GM21825 (cell line): ENCODE data around the gene MACROD1.

Experiments
- ATAC-seq: cut with Tn5 transposase; IDR thresholded peaks from one replicate; pipeline ENCODE4 v1.9.1; 2021; ENCODE audit warnings: mild to moderate bottlenecking, moderate library complexity; ENCODE audit not compliant: unreplicated experiment

Gene MACROD1

DNA sequence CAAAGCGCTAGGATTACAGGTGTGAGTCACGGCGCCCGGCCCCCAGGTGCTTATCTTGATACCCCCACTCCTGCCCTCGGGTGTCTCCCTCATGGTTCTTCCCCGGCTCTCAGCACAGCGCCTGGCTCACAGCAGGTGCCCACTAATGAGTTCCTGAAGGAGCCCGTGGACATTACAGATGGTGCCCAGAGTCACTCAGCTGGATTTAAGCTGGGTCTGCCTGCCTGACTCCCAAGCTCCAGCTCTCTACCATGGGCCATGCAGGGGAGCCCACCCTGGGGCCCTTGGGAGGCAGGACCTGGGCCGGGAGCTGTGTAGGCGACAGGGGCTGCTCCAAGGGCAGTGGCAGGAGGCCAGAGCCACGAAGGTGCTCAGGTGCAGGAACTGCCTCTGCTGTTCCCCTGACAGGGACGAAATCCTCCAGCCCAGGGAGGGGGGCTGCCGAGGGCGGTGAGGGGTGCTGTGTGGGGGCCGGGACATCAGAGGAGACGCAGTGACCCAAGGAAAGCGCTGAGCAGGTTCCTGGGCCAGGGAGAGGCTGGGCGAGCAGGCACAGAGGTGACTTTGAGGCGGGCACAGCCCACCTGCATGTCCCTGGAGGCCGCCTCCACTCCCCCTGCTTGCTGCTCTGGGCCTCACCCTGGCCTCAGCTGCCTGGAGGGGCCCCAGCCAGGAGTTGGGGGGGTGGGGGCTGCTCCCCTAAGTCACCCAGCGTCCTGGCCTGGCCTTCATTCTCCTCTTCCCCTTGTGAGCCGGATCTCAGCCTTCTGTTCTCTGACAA, 144.7 kb downstream of the MACROD1 start:
- ATAC-seq, result no peak

DNA sequence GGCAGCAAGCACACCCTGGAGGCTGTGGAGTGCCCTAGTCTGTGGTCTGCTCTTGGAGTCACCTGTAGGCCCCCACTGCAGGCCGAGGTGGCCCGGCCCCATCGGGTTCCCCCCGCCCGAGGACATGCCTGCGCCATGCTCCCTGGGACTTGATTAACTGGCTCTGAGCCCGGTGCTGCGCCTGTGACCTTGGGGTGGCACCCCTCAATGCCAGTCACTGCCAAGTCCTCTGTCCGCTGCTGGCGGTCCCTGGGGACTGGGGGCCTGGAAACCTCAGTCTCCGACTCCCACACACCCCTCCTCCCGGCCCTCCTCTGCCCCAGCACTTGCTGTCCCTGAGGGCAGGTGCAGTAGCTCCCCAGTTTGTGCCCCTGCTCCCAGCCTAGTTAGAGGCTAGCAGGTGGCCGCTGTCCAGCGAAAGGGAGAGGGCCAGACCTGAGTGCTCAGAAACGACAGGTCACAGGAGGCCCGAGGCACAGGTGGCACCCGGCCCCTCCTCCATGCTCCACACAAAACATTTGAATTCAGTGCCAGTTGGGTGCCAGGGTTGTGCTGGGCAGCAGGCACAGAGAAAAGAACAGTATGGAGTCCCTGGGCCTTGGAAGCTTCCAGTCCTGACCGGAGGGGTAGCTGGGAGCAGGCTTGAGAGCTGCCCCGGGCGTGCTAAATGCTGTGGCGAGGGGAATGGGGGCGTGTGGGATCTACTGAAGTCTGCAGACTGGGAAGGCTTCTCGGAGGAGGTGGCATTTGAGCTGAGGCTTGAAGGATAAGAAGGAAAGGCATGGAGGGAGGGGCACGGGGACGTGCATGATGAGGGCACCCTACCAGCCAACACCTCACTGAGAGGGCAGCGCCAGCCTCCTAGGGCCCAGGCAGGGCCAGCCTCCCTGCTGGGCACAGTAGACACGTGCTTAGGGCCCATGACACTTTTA, 146.5 kb downstream of the MACROD1 start:
- ATAC-seq, result no peak

DNA sequence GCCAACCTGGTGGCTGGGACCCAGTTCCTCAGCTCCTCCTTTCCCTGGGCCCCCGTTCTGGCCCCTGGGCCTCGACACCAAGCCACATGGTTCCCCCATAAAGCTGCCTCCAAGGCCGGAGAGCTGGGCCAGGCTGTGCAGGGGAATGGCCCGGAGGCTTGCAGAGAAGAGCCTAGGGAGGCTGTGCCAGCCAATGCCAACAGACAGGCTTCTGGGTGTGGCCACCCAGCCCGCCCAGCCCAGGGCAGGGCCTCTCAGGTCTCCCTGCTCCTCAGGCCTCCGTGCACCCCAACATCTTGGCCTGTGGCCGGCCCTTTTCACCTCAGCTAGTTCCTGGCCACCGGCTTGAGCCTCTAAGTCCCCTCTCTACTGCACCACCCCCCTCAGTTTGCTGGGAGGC, 147.6 kb downstream of the MACROD1 start:
- no peak for ATAC-seq

DNA sequence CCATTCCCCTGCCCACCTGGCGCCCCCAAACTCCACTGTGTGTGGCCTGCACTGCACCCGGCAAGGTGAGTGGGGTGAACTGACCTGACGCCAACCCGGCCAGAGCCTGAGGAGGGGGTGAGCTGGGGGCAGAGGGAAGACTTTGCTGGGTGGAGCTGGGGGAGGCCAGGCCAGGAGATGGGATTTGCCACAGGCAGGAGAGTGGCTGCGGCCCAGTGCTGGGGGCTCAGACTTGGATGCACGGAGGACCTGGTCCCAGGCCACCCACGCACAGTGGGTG, 148.0 kb downstream of the MACROD1 start:
- ATAC-seq, result no peak

DNA sequence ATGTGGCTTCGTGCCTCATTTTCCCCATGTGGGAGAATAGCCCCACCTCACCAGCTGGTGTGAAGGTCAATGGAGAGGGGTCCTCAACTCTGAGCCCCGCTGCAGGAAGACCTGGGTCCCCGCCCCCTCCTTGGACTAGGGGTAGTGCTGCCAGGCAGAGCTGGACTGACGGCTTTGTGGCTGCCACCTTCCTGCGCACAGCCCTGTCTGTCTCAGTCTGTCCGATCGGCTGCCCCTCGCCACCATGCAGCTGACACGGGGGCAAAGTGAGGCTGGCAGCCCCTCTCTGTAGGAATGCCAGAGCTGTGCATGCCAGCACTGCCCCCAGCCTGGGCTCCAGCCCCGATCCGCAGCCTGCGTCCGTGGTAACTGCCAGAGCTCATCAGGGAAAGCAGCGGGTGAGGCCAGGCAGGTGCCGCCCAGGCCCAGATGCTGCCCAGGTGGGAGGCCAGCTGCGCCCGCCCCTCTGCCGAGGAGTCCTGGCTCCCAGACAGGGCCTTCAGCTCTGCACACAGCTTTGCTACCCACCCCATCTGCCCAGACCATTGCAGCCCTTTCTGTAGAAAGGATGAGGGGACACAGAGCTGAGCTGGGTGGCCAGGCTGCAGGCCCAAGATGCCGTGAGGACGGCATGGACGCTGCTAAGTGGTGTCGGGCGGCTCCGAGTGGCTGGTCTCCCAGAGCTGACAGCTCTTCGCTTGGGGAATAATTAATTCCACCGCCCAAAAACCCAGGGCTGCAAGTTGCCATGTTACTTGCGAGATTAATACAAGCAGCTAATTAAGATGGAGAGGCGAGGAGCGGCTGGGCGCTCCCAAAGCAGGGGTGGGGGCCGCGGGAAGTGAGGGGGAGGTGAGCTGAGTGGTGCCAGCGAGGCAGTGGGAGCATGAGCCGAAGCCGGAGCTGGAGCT, 149.7 kb downstream of the MACROD1 start:
- no peak for ATAC-seq

DNA sequence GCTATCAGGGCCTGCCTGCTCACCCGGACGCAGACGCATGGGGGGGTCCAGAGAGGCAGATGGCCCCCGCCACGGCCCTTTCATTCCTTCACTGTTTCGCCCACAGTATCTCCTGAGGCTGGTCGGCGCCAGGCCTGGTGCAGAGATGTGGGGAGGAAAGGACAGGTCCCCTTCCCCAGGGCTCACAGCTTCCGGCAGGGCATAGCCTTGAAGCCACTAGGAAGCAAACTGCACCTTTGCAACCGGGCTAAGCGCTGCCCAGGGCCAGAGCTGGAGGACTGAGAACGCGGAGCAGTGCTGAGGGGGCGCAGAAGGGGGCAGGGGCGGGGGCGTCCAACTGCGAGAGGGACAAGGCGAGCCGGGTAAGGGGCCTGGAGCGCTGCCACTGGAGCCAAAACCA, 150.4 kb downstream of the MACROD1 start:
- no peak for ATAC-seq

DNA sequence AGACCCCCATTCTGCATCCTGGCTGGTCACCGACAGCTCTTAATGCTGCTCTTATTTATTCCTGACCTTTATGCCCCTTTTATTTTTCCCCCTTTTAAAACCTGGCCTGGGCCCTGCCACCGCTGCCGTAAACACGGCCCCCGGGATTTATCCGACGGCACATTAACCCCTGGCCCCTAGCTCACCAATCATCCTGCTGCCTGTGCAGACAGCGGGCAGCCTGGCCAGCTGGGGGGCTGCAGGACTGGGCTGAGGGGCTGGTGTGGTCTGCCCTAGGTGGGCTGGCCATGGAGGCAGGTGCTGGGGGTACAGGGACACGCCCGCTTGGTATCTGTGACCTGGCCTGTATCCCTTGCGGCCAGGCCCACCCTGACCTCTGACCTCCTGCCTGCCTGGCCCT, 151.6 kb downstream of the MACROD1 start:
- no peak for ATAC-seq

DNA sequence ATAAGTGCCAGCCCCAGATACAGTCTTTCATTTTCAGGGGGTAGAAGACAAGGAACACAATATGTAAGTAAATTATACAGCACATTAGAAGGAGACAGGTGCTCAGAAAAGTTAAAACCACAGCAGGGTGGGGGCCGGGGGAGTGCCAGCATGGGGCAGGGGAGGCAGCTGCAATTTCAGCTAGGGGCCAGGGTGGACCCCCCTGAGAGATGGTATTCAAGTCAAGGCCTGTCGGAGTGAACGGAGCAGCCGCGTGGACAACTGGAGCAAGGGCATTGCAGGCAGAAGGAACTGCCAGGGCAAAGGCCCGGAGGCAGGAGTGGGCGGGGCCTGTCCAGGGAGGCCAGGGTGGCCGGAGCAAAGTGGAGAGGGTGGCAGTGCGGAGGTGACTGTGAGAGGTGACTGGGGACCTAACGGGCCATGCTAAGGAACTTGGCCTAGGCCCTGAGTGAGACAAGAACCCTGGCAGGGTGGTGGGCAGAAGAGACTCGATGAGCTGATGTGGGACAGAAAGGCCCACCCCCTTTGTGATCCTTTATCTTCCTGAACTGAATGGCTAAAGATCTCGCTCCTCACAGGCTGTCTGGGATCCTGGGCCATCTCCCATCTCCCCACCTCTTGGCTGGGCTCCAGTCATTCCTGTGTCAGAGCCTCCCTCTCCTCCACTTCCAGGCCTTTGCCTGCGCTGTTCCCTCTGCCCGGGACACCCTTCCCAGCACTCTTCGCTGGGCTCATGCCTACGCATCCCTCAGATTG, 152.6 kb downstream of the MACROD1 start:
- ATAC-seq, result no peak

DNA sequence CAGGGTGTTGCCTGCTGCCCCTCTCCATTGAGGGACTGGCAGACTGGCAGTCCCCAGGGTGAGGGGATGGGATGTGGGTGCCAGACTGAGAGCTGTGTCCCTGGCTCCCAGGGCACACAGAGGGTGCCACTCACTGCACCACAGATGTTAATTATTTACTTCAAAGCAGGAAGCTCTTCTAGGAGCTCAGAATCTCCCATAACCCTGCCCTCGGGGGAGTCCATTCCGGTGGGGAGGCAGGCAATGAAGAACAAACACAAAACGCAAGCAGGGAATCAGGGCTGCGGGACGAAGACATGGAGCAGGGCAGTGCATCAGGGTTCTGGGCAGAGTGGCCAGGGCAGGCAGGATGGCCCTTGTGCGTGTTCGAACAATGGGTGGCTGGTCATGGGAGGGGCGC, 154.5 kb downstream of the MACROD1 start:
- ATAC-seq, result no peak

DNA sequence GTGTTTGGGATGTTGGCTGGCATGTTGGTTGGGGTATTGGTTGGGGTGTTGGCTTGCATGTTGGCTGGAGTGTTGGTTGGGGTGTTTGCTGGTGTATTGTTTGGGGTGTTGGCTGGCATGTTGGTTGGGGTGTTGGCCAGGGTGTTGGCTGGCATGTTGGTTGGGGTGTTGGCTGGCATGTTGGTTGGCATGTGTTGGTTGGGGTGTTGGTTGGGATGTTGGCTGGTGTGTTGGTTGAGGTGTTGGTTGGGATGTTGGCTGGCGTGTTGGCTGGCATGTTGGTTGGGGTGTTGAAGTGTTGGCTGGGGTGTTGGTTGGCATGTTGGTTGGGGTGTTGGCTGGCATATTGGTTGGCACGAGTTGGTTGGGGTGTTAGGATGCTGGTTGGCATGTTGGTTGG, 155.1 kb downstream of the MACROD1 start:
- ATAC-seq, result no peak

DNA sequence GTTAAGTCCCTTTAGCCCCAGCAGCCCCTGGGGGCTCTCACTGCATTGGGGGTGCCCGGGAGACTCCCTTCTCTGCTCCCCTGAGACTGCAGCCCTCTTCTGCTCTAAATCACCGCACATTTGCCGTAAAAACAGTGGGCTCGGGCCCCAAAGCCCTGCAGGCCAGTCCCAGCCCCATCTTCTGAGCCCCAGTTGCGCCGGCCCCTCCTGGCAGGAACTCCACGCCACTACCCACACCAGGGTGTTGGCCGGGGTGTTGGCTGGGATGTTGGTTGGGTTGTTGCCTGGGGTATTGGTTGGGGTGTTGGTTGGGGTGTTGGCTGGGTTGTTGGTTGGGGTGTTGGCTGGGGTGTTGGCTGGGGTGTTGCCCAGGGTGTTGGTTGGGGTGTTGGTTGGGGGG, 156.2 kb downstream of the MACROD1 start:
- ATAC-seq, result no peak

DNA sequence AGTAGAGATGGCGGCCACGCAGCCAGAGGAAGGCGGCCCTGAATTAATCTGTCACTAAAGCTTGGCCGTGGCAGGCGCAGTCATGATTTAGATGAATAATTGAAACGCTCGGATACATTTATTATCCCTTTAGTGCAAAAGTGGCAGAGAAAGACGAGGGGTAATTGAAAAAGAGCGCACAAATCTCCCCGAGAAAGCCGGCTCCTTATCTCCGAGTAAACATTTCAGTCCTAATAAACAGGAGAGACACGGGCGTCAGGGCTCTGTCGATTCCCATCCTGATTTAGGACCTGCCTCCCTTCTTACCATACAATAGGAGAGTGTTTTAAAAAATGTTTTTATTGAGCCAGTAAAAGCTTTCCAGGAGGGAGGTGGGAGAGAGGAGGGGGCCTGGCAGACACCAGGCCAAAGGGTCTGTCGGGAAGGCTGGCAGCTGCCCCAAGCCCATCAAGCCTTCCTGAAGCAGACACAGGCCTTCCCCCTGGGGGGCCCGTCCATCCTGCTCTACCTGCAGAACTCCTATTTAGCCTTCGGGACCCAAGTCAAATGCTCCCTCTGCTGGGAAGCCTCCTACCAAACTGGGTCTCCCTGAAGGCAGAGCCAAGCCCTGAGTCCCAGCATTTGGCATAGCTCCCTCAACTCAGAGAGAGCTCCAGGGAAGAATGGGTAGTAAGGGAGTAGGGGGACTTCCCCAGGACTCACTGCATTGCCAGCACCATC, 156.8 kb downstream of the MACROD1 start:
- no peak for ATAC-seq

DNA sequence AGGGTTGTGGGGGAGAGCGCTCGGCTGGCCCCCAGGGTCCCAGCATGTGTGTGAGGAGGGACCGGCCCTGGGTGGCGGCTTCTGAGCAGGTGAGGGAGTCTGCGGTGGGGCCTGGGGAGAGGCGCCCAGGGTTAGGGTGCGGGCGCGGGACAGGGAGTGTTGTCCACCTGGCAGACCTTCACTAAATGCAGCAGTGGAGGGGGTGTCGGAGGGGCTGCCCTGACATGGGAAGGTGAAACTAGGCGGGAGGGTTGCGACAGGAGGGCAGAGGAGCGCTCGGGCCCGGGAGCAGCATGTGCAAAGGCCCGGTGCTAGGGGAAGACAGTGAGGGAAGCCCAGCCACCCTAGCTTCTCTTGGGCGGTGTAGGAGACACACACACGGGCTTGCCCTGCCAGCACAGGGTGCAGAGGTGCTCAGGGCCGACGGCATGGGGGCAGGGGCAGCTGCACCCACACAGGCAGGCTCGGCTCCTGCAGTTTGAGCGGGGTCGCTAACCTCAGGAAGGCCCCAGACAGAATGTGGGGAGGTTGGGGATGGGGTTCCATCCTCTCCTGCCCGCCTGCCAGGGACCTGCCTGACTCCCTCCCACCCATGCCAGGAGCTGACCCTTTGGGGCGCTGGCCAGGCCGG, 157.5 kb downstream of the MACROD1 start:
- ATAC-seq, result no peak

DNA sequence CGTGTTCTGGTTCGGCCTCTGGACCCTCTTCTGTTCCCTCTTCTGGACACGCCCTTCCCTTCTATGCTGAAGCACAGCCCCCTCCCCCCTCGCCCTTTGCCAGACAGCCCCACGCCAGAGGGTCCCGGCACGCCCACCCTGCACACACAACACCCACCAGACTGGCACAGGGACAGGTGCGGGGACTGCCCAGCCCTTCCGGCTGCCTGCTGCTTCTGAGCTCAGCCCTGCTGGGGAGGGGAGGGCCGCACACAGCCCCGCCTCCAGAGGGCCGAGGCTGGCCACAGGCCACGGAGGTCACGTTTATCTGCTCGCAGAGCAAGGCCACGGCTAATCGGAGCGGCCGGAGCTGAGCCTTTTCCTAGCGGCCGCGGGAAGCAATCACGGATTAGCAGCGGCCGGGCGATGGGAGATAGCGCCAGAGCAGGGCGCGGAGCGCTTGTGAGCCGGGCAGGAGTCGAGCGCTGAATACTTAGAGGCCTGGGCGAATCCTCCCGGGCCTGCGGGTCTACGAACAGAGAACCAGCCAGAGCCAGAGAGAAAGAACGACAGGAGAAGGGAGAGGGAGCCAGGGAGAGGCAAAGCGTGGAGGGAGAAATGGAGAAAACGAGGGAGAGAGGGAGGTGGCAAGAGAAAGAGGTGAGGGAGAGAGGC, 158.2 kb downstream of the MACROD1 start:
- ATAC-seq, result no peak

DNA sequence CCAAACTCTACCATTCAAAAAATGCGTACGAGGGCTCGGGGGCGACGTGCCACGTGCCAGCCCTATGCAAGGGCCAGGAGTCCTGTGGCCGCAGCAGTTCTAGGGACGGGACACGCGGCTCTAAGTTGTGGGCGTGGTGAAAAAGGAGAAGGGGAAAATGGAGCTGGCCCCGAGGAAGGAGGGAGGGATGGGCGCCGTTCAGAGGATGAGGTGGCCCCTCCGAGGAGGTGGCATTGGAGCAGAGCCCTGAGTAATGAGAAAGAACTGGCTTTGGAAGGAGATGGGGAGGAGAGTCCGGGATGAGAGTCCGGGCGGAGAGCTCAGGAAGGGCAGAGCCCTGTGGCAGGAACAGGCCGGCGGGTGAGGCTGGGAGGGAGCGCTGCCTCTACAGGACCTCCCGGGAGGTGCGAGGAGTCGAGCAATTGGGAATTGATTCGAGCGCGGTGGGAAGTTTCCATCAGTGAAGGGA, 158.7 kb downstream of the MACROD1 start:
- ATAC-seq, result no peak

DNA sequence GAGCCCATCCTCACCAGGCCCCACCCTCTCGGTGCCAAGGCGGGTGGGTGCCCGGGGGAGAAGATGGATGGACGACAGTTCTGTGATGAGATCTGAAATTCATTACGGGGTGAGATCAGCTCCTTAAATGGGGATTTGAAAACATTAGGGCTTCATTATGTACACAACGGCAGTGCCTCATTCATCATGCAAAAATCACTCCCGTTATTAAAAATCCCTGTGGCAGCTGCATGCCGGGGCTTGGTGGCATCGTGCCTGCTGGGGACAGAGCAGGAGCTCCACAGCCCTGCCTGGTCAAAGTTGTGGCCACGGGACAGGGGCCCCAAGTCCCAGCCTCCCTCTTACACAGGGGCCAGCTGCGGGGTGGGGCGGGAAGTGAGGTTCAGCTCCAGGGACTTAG, 159.5 kb downstream of the MACROD1 start:
- no peak for ATAC-seq

DNA sequence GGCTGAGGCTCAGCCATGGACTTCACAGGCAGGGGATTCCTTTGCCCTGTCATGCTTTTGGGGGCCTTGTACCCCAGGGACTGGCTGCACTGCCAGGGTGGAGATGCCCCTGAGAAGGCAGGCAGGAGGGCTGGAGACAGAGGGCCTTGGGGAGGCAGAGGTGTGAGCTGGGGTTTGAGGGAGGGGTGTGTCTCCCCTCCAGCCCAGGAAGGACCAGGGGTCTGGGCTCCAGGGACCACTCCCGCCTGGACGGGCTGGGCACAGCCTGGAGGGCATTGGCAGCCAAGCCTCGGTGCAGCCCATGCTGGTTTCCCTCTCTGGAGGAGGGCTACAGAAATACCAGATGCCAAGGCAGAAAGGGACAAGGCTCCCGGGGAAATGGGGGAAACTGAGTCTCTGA, 160.2 kb downstream of the MACROD1 start:
- no peak for ATAC-seq

DNA sequence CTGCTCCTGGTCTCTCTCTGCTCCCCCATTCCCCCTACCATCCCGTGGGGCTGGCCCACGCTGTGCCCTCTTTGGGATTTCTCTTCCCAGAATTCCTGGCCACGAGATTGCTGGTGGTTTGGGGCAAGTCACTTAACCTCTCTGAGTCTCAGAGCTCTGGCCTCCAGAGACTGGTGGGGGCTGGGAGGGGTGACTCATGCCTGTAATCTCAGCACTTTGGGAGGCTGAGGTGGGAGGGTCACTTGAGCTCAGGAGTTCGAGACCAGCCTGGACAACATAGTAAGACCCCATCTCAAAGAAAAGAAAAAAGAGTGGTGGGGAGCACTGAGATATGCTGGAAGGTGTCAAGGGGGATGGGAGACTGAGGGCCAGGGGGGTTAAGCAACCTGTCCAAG, 161.3 kb downstream of the MACROD1 start:
- ATAC-seq, result no peak
